Raji (cell line): Measurements from ENCODE around the gene KCNIP2.

ENCODE experiments used
- POLR2A ChIP-seq: IDR thresholded peaks from 2 replicates; pipeline ENCODE4 v1.6.1; 2011; ENCODE audit warnings: low read depth, low read length, control low read depth; ENCODE audit not compliant: insufficient read depth

KCNIP2 gene

DNA sequence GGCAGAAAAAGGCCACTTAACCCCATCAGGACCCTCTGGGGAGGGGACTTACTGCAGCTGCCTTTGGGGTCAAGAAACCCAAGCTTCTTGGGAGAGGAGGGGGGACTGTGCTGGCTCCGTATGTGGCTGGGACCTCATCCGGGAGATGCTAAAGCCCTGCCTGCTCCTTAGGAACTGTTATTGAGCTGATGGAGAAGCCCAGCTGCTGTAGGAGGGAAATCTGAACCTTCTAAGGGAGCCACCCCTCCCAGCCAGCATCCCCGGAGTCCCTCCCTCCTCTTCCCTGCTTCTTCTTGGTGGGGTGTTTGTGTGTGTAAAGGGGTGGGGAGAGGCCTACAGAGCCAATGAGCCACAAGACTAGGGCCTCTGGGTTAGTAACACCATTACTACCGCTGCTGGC is 8.2 kb downstream of the KCNIP2 start:
- TF ChIP-seq POLR2A, result no peak

DNA sequence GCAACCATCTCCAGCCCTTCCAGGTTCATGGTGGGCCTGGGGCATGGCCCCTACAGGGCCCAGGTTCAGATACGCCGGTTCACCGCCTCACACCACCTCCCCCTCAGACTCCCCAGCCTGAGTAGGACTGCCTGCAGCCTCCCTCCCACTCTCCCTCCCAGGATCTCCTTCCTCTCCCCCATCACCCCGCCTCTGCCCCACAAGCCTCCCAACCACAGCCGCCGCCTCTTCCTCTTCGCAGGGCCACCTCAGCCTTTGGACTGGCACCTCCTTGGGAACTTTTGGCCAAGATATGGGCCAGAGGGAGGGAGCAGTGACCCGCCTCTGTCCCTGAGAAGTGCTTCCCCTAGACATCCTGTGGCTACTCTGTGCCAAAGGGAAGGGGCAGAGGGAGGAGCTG is 9.3 kb downstream of the KCNIP2 start:
- no peak for TF ChIP-seq POLR2A

DNA sequence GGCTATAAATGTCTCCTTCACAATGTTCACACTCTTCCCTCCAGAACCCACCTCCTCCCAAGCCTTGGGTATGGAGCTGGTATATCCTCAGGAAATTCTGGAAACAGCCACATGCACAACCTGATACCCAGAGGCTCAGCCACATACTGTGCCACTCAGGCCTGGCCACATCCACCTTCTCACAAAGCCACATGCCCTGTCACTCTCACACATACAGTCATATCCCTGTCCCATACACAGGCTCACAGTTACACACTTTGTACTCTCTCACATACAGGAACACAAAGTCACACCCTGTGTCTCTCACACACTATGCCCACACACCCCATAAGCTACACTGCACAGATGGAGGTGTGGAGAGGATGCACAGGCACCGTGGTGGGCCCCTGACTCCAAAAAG is 10.1 kb downstream of the KCNIP2 start:
- TF ChIP-seq POLR2A, result no peak

DNA sequence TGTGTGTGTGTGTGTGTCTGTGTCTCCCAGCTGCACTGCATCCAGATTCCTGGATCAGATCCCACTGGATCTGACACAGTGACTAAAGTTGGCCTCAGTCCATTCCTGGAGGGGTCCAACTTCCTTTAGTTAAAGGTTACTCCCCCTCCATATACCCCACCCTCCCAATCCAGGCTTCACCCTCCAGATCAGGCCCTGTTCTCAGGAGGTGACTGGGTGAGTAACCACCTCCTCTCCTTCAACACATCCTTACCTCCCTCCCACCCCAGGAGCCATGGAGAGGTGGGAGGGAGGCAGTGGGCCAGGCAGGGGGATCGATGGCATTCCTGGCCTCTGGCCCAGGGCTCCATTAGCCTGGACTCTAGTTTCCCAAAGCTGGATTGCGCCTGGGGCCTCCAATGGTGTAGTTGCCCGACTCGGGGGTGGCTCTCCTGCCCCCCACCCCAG is 11.3 kb downstream of the KCNIP2 start:
- no peak for TF ChIP-seq POLR2A

DNA sequence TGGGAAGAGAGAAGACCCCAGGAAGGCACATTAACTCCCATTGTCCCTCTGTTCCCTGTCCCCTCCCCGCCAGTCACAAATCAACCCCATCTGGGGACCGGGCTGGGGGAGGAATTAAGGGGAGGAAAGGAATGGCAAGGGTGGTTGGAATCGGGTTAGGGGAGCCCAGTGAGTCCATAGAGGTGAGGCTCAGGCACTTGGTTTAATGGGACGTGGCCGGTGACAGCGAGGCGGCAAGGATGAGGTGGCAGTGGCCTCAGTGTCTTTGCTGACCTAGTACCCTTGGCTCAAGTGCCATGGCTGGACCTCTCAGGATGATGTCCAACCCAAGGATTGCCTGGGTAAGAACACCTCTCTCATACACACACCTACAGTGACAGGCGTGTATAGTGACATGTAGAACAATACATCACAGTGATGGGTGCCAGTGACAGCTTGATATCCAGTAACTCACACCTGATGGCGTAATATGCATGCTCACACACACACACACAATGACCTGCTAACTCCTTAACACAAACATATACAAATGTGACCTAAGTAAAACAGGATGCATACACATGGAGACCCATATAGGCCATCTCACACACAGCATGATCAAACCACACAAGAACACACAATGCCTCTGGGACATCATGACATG is 12.3 kb downstream of the KCNIP2 start:
- TF ChIP-seq POLR2A, result no peak

DNA sequence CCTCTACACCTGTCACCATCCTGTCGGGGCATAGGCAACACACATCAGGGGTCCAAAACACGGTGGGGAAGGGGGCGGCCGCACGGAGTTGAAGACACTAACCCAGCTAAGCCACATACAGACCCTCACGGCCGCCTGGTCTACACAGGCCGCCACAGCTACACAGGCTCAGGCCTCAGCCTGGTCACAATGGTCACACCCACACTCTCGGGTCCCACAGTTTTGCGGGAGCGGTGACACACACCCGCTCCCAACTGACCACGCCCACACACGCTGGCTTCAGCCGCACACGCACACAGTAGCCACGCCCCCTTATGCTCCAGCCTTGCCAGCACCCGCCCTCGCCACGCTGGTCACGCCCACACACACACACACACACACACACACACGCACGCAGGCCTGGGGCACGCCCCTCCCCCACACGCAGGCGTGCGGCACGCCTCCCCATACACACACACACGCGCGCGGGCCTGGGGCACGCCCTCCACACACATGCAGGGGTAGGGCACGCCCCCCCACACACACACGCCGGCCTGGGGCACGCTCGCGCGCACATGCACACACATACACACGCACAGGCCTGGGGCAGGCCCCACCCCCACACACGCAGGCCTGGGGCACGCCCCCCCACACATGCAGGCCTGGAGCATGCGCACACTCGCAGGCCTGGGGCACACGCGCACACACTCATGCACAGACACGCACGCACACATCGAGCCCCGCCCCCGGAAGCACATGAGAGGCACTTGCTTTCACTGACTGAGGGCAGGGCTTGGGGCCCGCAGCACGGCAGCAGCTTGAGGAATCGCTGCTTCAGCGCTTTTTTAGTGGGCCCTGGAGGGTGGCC is 13.1 kb downstream of the KCNIP2 start:
- peak; percentile 24 for TF ChIP-seq POLR2A

DNA sequence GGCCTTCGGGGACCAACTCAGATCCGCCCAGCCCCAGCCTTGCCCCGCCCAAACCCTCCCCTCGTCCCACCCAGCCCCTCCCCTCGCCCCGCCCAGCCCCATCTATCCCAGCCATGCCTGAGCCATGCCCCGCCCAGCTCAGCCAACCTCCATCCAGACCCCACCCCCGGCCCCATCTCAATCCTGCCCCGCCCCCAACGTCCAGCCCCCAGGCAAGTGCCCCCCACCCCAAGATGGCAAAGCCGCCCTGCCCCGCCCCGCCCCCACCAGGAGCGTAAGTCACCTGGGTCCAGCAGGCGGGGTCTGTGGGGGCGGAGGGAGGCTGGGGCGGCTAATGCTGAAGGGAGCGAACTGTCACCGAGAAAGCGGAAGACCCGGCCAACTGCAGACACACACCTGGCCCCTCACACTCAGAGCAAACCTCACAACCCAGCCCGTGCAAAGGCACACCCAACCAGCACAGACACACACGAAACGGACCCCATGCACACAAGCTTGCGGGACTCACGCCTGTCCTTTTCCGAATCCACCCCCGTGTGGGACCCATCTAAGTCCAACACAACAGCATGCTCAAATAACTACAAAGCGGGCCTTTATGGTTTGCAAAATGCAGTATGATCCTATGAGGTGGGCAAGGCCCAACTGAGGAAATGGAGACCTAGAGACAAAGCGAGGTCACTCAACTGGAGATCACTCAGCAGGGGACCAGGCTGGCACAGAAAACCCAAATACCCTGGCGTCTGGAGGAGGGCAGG is 13.9 kb downstream of the KCNIP2 start:
- TF ChIP-seq POLR2A, result peak; percentile 50

DNA sequence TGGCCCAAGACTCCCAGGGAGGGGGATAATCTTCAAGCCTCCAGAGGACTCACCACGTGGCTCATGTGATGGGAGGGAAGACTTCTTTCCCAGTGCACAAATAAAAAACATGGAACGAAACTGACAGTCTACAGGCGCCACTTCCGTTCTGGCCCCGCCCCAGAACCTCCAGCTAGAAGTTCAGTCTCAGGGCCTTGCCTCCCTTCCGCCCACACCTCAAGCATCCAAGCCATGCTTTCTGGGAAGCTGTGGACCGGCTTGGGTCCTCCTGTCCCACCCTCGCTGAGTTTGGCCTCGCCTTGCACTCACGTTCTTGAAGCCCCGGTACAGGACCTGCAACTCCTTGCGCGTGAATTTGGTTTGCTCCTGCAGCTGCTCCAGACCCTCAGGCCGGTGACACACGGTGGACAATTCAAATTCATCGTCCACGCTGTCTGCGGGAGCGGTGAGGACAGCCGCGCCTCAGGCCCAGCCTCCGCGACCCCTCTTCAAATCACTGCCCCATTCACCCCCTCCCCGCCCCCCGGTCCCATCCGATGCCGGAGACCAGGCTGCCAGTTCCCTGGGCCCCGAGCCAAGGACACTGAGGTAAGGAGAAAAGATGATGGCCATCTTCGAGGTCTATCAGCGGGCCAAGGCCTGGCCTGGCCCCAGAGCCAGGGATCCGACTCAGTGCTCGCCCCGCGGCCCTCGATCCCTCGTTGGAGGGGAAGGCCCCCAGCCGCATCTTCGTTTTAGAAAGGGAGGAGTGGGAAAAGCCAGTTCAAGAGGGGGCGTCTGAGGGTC is 14.6 kb downstream of the KCNIP2 start:
- TF ChIP-seq POLR2A, result no peak

DNA sequence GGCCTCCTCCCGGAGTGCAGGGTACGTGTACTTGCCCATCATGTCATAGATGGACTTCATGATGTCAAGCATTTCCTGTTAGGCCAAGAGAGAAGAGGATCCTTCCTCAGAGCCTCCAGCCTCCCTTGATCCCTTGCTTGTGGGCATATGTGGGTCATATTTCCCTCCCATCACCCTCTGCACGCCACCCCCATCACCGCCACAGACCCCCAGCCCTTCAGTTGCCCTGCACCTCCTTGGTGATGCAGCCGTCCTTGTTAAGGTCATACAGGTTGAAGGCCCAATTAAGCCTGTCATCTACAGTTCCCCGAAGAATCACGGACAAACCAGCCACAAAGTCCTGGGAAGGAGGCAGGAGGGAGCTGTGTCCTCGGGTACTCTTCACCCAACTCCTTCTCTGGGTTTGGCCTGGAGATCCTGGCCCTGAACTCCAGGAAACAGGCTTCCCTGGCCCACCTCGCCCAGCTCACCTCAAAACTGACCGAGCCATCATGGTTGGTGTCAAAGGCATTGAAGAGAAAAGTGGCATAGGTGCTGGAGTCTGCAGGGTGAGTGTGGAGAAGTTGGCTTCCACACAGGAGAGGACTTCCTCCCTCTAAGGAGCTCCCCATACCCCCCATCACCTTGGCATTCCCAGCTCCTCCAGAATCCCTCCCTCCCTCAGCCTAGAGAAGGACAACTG is 15.5 kb downstream of the KCNIP2 start:
- TF ChIP-seq POLR2A, result no peak

DNA sequence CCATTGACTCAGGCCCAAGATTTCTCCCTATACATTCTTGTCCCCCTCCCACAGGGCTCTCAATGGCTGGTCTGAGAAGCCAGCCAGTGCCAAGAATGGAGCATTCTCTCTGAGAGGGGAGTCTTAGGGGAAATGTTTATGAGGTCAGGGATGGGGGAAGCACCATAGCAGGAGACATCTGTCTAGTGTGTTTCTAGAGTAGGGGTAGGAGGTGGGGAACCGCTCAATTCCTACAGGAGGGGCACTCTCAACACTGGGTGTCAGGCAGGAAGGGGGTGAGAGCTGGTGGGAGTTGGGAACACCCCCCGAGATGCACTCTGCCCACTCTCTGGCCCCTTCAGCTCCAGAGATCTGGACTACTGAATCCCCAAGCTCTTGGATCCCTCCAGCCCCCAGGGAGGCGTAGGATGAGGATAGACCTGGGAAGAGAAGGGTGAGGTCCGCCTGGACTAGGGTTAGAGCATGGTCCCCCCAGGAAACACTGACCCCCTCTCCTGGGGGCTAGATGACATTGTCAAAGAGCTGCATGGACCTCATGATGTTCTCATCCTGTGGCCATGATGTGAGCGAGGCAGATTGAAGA is 16.7 kb downstream of the KCNIP2 start:
- no peak for TF ChIP-seq POLR2A

DNA sequence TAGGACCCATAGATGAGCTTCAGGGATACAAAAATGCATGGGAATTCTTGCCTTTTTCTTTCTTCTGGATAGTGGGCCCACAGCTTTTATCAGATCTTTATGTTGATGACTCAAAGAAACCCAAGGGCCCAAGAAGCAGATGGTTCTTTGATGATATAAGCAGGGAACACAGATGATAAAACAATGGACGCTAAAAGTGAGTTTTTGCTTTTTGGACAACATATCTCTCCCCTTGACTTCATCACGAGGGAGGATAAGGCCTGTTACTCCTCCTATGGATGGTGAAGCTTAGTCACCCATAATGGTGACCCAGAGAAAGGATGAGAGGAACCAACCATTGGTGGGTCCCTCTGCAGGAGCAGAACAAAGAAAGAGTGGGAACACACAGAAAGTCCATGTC is 18.9 kb downstream of the KCNIP2 start:
- no peak for TF ChIP-seq POLR2A

DNA sequence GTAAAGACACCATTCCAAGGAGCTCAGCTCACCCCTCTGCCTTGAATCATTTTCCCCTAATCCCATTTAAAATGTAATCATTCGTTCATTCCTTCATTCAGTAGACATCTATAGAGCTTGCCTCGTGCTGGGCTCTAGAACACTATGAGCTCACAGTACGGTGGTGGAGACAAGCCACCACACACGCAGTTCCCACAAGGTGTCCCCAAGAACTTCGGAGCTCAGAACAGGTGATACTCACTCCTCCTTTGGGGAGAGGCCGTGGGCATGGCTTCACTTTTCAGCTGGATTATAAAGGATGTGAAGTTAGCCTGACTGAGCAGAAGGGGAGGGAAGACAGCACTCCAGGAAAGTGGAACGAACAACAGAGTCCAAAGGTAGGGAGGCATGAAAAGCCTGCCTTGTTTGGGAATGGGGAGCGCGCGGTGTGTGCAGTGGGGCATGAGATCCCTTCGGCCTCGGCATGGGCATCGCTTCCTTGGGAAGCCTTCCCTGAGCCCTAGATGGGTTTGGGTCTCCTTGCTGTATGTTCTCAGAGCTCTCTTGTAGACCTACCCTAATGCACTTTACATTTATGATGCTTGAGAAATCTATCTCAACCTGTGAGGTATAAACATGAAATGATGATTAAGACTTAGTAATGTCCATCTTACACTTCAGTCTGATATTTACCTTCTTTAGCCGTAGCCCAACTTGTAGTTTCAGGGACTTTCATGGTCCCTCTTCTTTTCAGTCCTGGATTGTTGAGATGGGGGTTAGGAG is 24.5 kb downstream of the KCNIP2 start:
- no peak; the same call in 1 of the 2 replicates for TF ChIP-seq POLR2A

DNA sequence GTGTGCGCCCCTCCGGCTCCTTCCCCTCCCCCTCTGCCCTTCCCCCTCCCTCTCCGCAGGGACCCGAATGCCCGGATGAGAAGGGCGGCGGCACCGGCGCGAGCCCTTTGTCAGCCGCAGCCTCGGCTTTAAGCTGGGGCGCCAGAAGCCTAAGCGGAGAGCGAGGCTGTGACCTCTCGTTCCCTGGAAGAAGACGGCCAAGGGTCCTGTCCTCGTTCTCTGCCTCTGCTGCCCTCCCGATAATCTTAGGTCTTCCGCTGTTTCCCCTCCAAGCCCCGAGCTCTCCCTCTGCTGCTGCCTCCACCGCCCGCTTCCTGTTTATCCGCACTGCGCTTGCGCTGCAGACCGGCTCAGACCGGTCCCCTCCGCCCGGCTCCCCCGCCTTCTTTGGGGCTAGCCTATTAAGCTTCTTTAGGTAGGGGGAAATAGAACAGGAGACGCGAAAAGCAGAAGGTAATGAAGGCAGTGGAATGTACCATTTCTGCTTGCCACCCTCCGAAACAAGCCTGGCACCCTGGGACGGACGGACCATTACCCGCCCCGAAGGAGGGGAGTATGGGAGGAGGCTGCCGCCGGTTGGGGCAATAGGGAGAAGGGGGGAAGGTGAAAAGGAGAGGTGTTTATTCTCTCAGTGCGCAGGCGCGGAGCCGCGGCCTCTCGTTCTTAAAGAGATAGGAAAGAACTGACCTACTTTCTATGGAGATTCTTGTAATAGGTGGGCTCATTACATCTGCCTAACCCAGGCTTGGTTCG is 25.3 kb downstream of the KCNIP2 start, which contains the start of gene OGA:
TSS of gene OGA (minus strand) at position 326 of the 753 bp plus-strand sequence. CDS start 422 bp downstream, outside the sequence.
- peak; percentile 83 for TF ChIP-seq POLR2A
